ENCODE measurements around the gene RAB27B. TPM values are rescaled to one million over a fixed set of nuclear protein-coding genes. Genes with fewer than 3 reads are reported as not detected.

RAB27B gene
- total RNA-seq, 1 donor from 2014 or later = 13.4 TPM

GRCh38 chr18:54830866-54831265 is 2.6 kb downstream of the RAB27B start:
- no peak for DNase-seq (ENCODE audit: low spot score, unreplicated experiment)

DNA sequence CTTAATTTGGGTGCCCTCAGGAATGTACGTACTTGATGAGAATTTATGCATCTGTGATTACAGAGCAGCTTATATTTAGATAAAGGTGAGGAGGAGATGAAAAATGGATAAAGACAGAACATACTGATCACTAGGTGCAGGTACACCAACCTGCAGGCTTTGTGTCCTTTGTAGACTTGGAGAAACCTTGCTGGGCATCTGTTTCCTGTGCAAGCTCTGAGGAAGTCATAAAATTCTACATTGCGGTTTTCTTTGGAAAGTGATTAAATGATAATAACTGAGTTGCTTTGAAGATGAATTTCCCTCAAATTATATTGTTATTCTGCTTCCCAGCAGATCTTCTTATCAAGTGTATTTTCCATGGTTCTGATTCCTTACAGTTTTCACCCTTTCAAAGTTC is 7.7 kb downstream of the RAB27B start:
- Mint-ChIP-seq H3K9me3 (ENCODE audit: low read depth) (peaks cover 17% of the 10 kb centered on the region), H3K27me3 (peaks cover 6% of the 10 kb centered on the region), H3K27ac (no peak overlapping the region), H3K4me1 (ENCODE audit: low read depth) (peaks cover 13% of the 10 kb centered on the region), H3K4me3 (ENCODE audit: low read depth) (no peak overlapping the region), H3K36me3 (ENCODE audit: insufficient read depth) (peaks cover 14% of the 10 kb centered on the region)
- DNase-seq (ENCODE audit: low spot score, unreplicated experiment) = no peak
- TF ChIP-seq, protein P1, sequence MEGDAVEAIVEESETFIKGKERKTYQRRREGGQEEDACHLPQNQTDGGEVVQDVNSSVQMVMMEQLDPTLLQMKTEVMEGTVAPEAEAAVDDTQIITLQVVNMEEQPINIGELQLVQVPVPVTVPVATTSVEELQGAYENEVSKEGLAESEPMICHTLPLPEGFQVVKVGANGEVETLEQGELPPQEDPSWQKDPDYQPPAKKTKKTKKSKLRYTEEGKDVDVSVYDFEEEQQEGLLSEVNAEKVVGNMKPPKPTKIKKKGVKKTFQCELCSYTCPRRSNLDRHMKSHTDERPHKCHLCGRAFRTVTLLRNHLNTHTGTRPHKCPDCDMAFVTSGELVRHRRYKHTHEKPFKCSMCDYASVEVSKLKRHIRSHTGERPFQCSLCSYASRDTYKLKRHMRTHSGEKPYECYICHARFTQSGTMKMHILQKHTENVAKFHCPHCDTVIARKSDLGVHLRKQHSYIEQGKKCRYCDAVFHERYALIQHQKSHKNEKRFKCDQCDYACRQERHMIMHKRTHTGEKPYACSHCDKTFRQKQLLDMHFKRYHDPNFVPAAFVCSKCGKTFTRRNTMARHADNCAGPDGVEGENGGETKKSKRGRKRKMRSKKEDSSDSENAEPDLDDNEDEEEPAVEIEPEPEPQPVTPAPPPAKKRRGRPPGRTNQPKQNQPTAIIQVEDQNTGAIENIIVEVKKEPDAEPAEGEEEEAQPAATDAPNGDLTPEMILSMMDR (IDR thresholded peaks at IDR 0.05; ENCODE audit: unreplicated experiment) = no peak

More at GRCh38 chr18:54830866-54831265, 2.6 kb downstream of the RAB27B start:
- Mint-ChIP-seq H3K4me3 (ENCODE audit: low read depth) (peak overlapping the region; percentile 29), H3K36me3 (ENCODE audit: insufficient read depth) (peaks cover 16% of the 10 kb centered on the region), H3K27ac (no peak overlapping the region), H3K9me3 (ENCODE audit: low read depth) (peaks cover 17% of the 10 kb centered on the region), H3K4me1 (ENCODE audit: low read depth) (peaks cover 32% of the 10 kb centered on the region), H3K27me3 (peaks cover 6% of the 10 kb centered on the region)
- TF ChIP-seq, protein P1 (IDR thresholded peaks at IDR 0.05; ENCODE audit: unreplicated experiment) = no peak

DNA sequence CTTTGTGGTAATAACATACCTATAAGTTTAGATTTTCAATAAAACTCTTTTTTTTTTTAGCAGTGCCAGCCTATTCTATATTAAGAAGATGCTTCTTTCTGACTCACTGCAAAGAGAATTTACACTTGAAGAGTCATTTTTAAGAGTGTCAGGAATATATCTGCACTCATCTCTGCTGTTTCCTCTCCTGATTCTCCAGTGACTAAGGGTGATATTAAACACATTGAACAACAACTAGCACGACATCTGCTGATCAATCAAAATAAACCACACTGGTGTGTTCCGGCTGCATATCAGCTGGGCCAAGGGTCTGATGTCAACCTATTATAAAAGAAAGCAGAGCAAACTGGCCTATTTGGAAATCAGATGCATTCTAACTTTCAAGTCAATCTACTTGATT is 15.0 kb downstream of the RAB27B start:
- TF ChIP-seq, protein P1 (IDR thresholded peaks at IDR 0.05; ENCODE audit: unreplicated experiment) = no peak
- Mint-ChIP-seq H3K27ac (no peak overlapping the region), H3K4me1 (ENCODE audit: low read depth) (peaks cover 5% of the 10 kb centered on the region), H3K36me3 (ENCODE audit: insufficient read depth) (peaks cover 3% of the 10 kb centered on the region), H3K27me3 (no peaks in the 10 kb centered on the region), H3K9me3 (ENCODE audit: low read depth) (no peaks in the 10 kb centered on the region), H3K4me3 (ENCODE audit: low read depth) (no peak overlapping the region)
- no peak for DNase-seq (ENCODE audit: low spot score, unreplicated experiment)

DNA sequence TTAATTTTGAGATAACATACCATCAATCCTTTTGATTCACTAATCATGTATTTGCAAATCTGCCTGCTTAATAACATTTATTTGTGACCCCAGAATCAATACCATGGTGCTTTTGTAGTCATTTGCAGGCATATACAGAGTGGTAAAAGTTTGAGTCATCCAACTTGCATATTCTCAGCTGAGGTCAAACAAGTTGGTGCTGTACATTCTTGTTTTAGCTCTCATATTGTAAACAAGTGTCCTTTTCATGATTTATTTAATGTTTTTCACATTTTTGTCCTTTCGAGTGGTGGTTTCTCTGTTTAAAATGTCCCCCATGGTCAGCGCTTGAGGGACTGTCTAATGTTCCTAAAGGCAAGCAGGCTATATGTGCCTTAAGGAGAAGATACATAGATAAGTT is 17.5 kb downstream of the RAB27B start:
- no peak for DNase-seq (ENCODE audit: low spot score, unreplicated experiment)
- H3K4me1 Mint-ChIP-seq (ENCODE audit: low read depth) = peaks cover 6% of the 10 kb centered on the region
- H3K27me3 Mint-ChIP-seq = no peaks in the 10 kb centered on the region
- TF ChIP-seq, protein P1 (IDR thresholded peaks at IDR 0.05; ENCODE audit: unreplicated experiment) = no peak
- no peak overlapping the region for H3K4me3 Mint-ChIP-seq (ENCODE audit: low read depth)
- H3K36me3 Mint-ChIP-seq (ENCODE audit: insufficient read depth) = peaks cover 3% of the 10 kb centered on the region
- H3K27ac Mint-ChIP-seq = no peak overlapping the region
- H3K9me3 Mint-ChIP-seq (ENCODE audit: low read depth) = no peaks in the 10 kb centered on the region

- no peak overlapping the region for H3K27ac Mint-ChIP-seq
- peaks cover 4% of the 10 kb centered on the region for H3K4me1 Mint-ChIP-seq (ENCODE audit: low read depth)
- no peak for DNase-seq (ENCODE audit: low spot score, unreplicated experiment)
- peaks cover 5% of the 10 kb centered on the region for H3K9me3 Mint-ChIP-seq (ENCODE audit: low read depth)
- TF ChIP-seq, protein P1 (IDR thresholded peaks at IDR 0.05; ENCODE audit: unreplicated experiment) = no peak
- no peaks in the 10 kb centered on the region for H3K27me3 Mint-ChIP-seq
- H3K36me3 Mint-ChIP-seq (ENCODE audit: insufficient read depth) = peaks cover 8% of the 10 kb centered on the region
- no peak overlapping the region for H3K4me3 Mint-ChIP-seq (ENCODE audit: low read depth)
Measured at GRCh38 chr18:54848121-54848520, 19.8 kb downstream of the RAB27B start.

All from progenitor cell of endocrine pancreas (in vitro differentiated cells).